KMS-11 (cell line): ENCODE data around the gene DLG2.
"Not testable (repeated sequence)": the region's sequence is repeated elsewhere in the genome, so short reads cannot be mapped to it uniquely, and the experiment has no call there.

Experiments used
- H2AFZ ChIP-seq: fragments of 200-600 bp; sonication (generic); 2 replicates; pipeline ENCODE4 v1.6.1; 2016; ENCODE audit warnings: antibody characterized with exemption, mixed run types, low read depth
- H3K27ac ChIP-seq: fragments of 200-600 bp; sonication (generic); 2 replicates; pipeline ENCODE4 v1.6.1; 2016; ENCODE audit warnings: mild to moderate bottlenecking, mixed run types
- H3K27me3 ChIP-seq: fragments of 200-600 bp; sonication (generic); 2 replicates; pipeline ENCODE4 v1.6.1; 2017; ENCODE audit warnings: mild to moderate bottlenecking, low read depth, mixed run types, moderate library complexity; ENCODE audit not compliant: insufficient read depth
- H3K36me3 ChIP-seq: fragments of 200-600 bp; sonication (generic); 2 replicates; pipeline ENCODE4 v1.6.1; 2017; ENCODE audit warnings: mild to moderate bottlenecking, mixed run types; ENCODE audit not compliant: insufficient read depth
- H3K4me1 ChIP-seq: fragments of 200-600 bp; sonication (generic); 2 replicates; pipeline ENCODE4 v1.6.1; 2016; ENCODE audit warnings: mild to moderate bottlenecking, low read depth, mixed run types; ENCODE audit not compliant: poor library complexity, severe bottlenecking
- H3K4me2 ChIP-seq: fragments of 200-600 bp; sonication (generic); 2 replicates; pipeline ENCODE4 v1.7.0; 2016; ENCODE audit warnings: mild to moderate bottlenecking, mixed run types
- H3K4me3 ChIP-seq: fragments of 200-600 bp; sonication (generic); IDR thresholded peaks from 2 replicates; pipeline ENCODE4 v1.6.1; 2017; ENCODE audit warnings: low read depth, low read length, mixed read lengths; ENCODE audit not compliant: insufficient read depth
- H3K79me2 ChIP-seq: fragments of 200-600 bp; sonication (generic); 2 replicates; pipeline ENCODE4 v1.6.1; 2016; ENCODE audit warnings: low read depth, mixed run types; ENCODE audit not compliant: insufficient read depth
- H3K9ac ChIP-seq: fragments of 200-600 bp; sonication (generic); 2 replicates; pipeline ENCODE4 v1.6.1; 2016; ENCODE audit warnings: mild to moderate bottlenecking, mixed run types
- H4K20me1 ChIP-seq: fragments of 200-600 bp; sonication (generic); 2 replicates; pipeline ENCODE4 v1.6.1; 2016; ENCODE audit warnings: mild to moderate bottlenecking, mixed run types; ENCODE audit not compliant: insufficient read depth
- TF ChIP-seq, protein P1 (sequence below): fragments of 200-600 bp; sonication (generic); conservative IDR thresholded peaks from 2 replicates; pipeline ENCODE4 v1.6.1; 2017; ENCODE audit warnings: low read depth, mild to moderate bottlenecking, antibody characterized with exemption, low read length, moderate library complexity, mixed read lengths

DLG2 gene

GRCh38 chr11:84854498-84854880 is 772.7 kb downstream of the DLG2 start:
- Histone ChIP-seq H3K9ac (no peak overlapping the region), H3K79me2 (no peaks in the 10 kb centered on the region), H3K4me1 (no peaks in the 10 kb centered on the region), H4K20me1 (no peaks in the 10 kb centered on the region), H3K36me3 (no peaks in the 10 kb centered on the region), H3K4me3 (no peak overlapping the region), H2AFZ (no peak overlapping the region), H3K27me3 (no peaks in the 10 kb centered on the region), H3K4me2 (no peak overlapping the region), H3K27ac (no peak overlapping the region)
- TF ChIP-seq, protein P1, sequence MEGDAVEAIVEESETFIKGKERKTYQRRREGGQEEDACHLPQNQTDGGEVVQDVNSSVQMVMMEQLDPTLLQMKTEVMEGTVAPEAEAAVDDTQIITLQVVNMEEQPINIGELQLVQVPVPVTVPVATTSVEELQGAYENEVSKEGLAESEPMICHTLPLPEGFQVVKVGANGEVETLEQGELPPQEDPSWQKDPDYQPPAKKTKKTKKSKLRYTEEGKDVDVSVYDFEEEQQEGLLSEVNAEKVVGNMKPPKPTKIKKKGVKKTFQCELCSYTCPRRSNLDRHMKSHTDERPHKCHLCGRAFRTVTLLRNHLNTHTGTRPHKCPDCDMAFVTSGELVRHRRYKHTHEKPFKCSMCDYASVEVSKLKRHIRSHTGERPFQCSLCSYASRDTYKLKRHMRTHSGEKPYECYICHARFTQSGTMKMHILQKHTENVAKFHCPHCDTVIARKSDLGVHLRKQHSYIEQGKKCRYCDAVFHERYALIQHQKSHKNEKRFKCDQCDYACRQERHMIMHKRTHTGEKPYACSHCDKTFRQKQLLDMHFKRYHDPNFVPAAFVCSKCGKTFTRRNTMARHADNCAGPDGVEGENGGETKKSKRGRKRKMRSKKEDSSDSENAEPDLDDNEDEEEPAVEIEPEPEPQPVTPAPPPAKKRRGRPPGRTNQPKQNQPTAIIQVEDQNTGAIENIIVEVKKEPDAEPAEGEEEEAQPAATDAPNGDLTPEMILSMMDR: no peak

- H3K4me2 ChIP-seq: no peak overlapping the region
- TF ChIP-seq, protein P1: no peak
- no peaks in the 10 kb centered on the region for H4K20me1 ChIP-seq
- no peak overlapping the region for H3K27ac ChIP-seq
- H2AFZ ChIP-seq: no peak overlapping the region
- no peaks in the 10 kb centered on the region for H3K36me3 ChIP-seq
- H3K9ac ChIP-seq: no peak overlapping the region
- H3K4me1 ChIP-seq: no peaks in the 10 kb centered on the region
- H3K79me2 ChIP-seq: no peaks in the 10 kb centered on the region
- no peak overlapping the region for H3K4me3 ChIP-seq
- H3K27me3 ChIP-seq: no peaks in the 10 kb centered on the region
Observed at GRCh38 chr11:84853841-84854497, 773.2 kb downstream of the DLG2 start.

GRCh38 chr11:84847842-84848241 is 779.3 kb downstream of the DLG2 start:
- no peaks in the 10 kb centered on the region for H3K27me3 ChIP-seq
- TF ChIP-seq, protein P1: no peak
- no peak overlapping the region for H3K4me2 ChIP-seq
- no peaks in the 10 kb centered on the region for H4K20me1 ChIP-seq
- no peak overlapping the region for H3K9ac ChIP-seq
- H3K79me2 ChIP-seq: no peaks in the 10 kb centered on the region
- H3K4me3 ChIP-seq: no peak overlapping the region
- H3K4me1 ChIP-seq: no peaks in the 10 kb centered on the region
- no peaks in the 10 kb centered on the region for H3K36me3 ChIP-seq
- no peak overlapping the region for H3K27ac ChIP-seq
- H2AFZ ChIP-seq: no peak overlapping the region

DNA sequence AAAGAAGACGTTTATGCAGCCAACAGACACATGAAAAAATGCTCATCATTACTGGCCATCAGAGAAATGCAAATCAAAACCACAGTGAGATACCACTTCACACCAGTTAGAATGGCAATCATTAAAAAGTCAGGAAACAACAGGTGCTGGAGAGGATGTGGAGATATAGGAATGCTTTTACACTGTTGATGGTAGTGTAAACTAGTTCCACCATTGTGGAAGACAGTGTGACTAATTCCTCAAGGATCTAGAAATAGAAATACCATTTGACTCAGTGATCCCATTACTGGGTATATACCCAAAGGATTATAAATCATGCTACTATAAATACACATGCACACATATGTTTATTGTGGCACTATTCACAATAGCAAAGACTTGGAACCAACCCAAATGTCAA is 786.9 kb downstream of the DLG2 start:
- H3K27ac ChIP-seq, H3K79me2 ChIP-seq, H3K9ac ChIP-seq, H3K36me3 ChIP-seq, H3K4me3 ChIP-seq, H3K4me1 ChIP-seq, H3K4me2 ChIP-seq, H3K27me3 ChIP-seq, H2AFZ ChIP-seq, H4K20me1 ChIP-seq: not testable (repeated sequence)

- H3K9ac ChIP-seq: no peak overlapping the region
- H2AFZ ChIP-seq: no peak overlapping the region
Observed at GRCh38 chr11:84837402-84838069, 789.6 kb downstream of the DLG2 start.

More at GRCh38 chr11:84837402-84838069, 789.6 kb downstream of the DLG2 start:
- H3K4me3 ChIP-seq: no peak overlapping the region
- H3K27ac ChIP-seq: no peak overlapping the region
- H3K4me1 ChIP-seq: peaks cover 19% of the 10 kb centered on the region
- H3K36me3 ChIP-seq: no peaks in the 10 kb centered on the region
- H3K79me2 ChIP-seq: no peaks in the 10 kb centered on the region
- no peaks in the 10 kb centered on the region for H3K27me3 ChIP-seq
- no peak overlapping the region for H3K4me2 ChIP-seq
- H4K20me1 ChIP-seq: no peaks in the 10 kb centered on the region
- TF ChIP-seq, protein P1: no peak
